ENCODE measurements around the gene AGK.

DNA sequence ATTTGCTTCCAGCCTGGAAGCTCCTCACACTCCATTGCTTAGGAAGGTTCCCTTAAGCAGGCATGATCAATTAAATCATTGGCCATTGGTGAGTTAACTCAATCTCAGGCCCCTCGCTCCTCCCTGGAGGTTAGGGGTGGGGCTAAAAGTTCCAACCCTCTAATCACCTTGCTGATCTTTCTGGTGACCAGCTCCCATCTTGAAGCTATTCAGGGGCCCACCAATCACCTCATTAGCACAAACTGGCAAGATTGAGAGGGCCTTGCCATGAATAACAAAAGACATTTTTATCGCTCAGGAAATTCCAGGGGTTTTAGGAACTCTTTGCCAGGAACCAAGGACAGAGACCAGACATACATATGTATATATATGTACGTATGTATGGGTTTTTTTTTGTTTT lies 58.4 kb downstream of the AGK start:
- TF ChIP-seq, protein P1, sequence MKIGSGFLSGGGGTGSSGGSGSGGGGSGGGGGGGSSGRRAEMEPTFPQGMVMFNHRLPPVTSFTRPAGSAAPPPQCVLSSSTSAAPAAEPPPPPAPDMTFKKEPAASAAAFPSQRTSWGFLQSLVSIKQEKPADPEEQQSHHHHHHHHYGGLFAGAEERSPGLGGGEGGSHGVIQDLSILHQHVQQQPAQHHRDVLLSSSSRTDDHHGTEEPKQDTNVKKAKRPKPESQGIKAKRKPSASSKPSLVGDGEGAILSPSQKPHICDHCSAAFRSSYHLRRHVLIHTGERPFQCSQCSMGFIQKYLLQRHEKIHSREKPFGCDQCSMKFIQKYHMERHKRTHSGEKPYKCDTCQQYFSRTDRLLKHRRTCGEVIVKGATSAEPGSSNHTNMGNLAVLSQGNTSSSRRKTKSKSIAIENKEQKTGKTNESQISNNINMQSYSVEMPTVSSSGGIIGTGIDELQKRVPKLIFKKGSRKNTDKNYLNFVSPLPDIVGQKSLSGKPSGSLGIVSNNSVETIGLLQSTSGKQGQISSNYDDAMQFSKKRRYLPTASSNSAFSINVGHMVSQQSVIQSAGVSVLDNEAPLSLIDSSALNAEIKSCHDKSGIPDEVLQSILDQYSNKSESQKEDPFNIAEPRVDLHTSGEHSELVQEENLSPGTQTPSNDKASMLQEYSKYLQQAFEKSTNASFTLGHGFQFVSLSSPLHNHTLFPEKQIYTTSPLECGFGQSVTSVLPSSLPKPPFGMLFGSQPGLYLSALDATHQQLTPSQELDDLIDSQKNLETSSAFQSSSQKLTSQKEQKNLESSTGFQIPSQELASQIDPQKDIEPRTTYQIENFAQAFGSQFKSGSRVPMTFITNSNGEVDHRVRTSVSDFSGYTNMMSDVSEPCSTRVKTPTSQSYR (CRISPR knock-in tag; IDR thresholded peaks at IDR 0.05), result no peak
- TF ChIP-seq, protein P2, sequence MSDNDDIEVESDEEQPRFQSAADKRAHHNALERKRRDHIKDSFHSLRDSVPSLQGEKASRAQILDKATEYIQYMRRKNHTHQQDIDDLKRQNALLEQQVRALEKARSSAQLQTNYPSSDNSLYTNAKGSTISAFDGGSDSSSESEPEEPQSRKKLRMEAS (CRISPR knock-in tag; IDR thresholded peaks at IDR 0.05), result no peak
- TF ChIP-seq, protein P3, sequence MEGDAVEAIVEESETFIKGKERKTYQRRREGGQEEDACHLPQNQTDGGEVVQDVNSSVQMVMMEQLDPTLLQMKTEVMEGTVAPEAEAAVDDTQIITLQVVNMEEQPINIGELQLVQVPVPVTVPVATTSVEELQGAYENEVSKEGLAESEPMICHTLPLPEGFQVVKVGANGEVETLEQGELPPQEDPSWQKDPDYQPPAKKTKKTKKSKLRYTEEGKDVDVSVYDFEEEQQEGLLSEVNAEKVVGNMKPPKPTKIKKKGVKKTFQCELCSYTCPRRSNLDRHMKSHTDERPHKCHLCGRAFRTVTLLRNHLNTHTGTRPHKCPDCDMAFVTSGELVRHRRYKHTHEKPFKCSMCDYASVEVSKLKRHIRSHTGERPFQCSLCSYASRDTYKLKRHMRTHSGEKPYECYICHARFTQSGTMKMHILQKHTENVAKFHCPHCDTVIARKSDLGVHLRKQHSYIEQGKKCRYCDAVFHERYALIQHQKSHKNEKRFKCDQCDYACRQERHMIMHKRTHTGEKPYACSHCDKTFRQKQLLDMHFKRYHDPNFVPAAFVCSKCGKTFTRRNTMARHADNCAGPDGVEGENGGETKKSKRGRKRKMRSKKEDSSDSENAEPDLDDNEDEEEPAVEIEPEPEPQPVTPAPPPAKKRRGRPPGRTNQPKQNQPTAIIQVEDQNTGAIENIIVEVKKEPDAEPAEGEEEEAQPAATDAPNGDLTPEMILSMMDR (IDR thresholded peaks at IDR 0.05), result no peak
- TF ChIP-seq, protein P4, sequence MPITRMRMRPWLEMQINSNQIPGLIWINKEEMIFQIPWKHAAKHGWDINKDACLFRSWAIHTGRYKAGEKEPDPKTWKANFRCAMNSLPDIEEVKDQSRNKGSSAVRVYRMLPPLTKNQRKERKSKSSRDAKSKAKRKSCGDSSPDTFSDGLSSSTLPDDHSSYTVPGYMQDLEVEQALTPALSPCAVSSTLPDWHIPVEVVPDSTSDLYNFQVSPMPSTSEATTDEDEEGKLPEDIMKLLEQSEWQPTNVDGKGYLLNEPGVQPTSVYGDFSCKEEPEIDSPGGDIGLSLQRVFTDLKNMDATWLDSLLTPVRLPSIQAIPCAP (CRISPR knock-in tag; IDR thresholded peaks at IDR 0.05), result no peak
- TF ChIP-seq IRF2 (CRISPR knock-in tag; IDR thresholded peaks at IDR 0.05; ENCODE audit: borderline replicate concordance, low read depth) (no peak), NR2C2 (CRISPR knock-in tag; IDR thresholded peaks at IDR 0.05) (no peak), JUN (CRISPR knock-in tag; IDR thresholded peaks at IDR 0.05) (no peak), RELA (CRISPR knock-in tag; IDR thresholded peaks at IDR 0.05; ENCODE audit: borderline replicate concordance) (no peak), ZNF219 (CRISPR knock-in tag; IDR thresholded peaks at IDR 0.05; ENCODE audit: borderline replicate concordance) (no peak), ZBTB21 (CRISPR knock-in tag; IDR thresholded peaks at IDR 0.05; ENCODE audit: borderline replicate concordance) (no peak)
